A673 (cell line): ENCODE measurements around the gene RAB11FIP4. TPM values are rescaled to one million over a fixed set of nuclear protein-coding genes. Genes with fewer than 3 reads are reported as not detected.

Source experiments
- BruUV-seq: library from RNA; stranded (reverse); fragments of 400-500 nt; replicated peaks from 2 replicates; lab custom pipeline; 2021; lab: Mats Ljungman, UMichigan
- CTCF ChIA-PET: fragments of 300-600 bp; sonication (Branson Sonifier 250); formaldehyde crosslinking; loops from one replicate; lab custom pipeline; 2022; ENCODE audit warnings: antibody characterized with exemption; lab: Charles Lee
- POLR2A ChIA-PET: fragments of 300-600 bp; sonication (Branson Sonifier 250); formaldehyde crosslinking; loops from one replicate; lab custom pipeline; 2022; ENCODE audit warnings: antibody characterized with exemption; ENCODE audit not compliant: low non-redundant PET; lab: Charles Lee
- DNase-seq: peaks from one replicate; pipeline ENCODE4 v3.0.0-alpha.2; 2015; ENCODE audit warnings: low spot score
- H3K27ac ChIP-seq: fragments of 200-600 bp; sonication (generic); 2 replicates; pipeline ENCODE4 v1.5.1; 2016; ENCODE audit warnings: mixed run types, low read depth, mild to moderate bottlenecking, mixed read lengths, antibody characterized with exemption, low read length; ENCODE audit not compliant: poor library complexity, severe bottlenecking
- H3K27me3 ChIP-seq: fragments of 200-600 bp; sonication (generic); replicated peaks from 2 replicates; pipeline ENCODE4 v1.6.1; 2017; ENCODE audit warnings: mixed run types, low read depth, mild to moderate bottlenecking, mixed read lengths, antibody characterized with exemption, low read length; ENCODE audit not compliant: insufficient read depth, poor library complexity
- H3K36me3 ChIP-seq: fragments of 200-600 bp; sonication (generic); 2 replicates; pipeline ENCODE4 v1.6.1; 2016; ENCODE audit warnings: mixed run types, mild to moderate bottlenecking, mixed read lengths, antibody characterized with exemption, low read length; ENCODE audit not compliant: insufficient read depth, poor library complexity, severe bottlenecking
- H3K4me1 ChIP-seq: fragments of 200-600 bp; sonication (generic); 2 replicates; pipeline ENCODE4 v1.6.1; 2017; ENCODE audit warnings: mixed run types, mild to moderate bottlenecking, mixed read lengths, antibody characterized with exemption, low read length; ENCODE audit not compliant: insufficient read depth, poor library complexity, severe bottlenecking
- H3K4me3 ChIP-seq: fragments of 200-600 bp; sonication (generic); 2 replicates; pipeline ENCODE4 v1.5.1; 2016; ENCODE audit warnings: low read depth, mixed run types, mild to moderate bottlenecking, mixed read lengths, low read length; ENCODE audit not compliant: poor library complexity, severe bottlenecking
- H3K9me3 ChIP-seq: fragments of 200-600 bp; sonication (generic); 2 replicates; pipeline ENCODE4 v1.6.1; 2016; ENCODE audit warnings: mixed run types, low read depth, mild to moderate bottlenecking, mixed read lengths, antibody characterized with exemption, low read length; ENCODE audit not compliant: poor library complexity, severe bottlenecking
- EZH2 ChIP-seq: fragments of 200-600 bp; sonication (generic); IDR thresholded peaks from 2 replicates; pipeline ENCODE4 v1.6.1; 2017; ENCODE audit warnings: borderline replicate concordance, low read depth, mild to moderate bottlenecking, mixed read lengths, antibody characterized with exemption, low read length; ENCODE audit not compliant: poor library complexity, severe bottlenecking
- intact Hi-C: fragments of 100-400 bp; cut with micrococcal nuclease; formaldehyde crosslinking; loops from one replicate; pipeline ENCODE4 v1.10.0; 2022; ENCODE audit not compliant: unreplicated experiment
- total RNA-seq: library from RNA; stranded (reverse); gene quantifications from 2 replicates; pipeline ENCODE4 v1.2.3, GENCODE V29; 2021
- TF ChIP-seq, protein P1 (sequence below): fragments of 300-800, 200-600 bp; sonication (generic); conservative IDR thresholded peaks from 2 replicates; pipeline ENCODE4 v1.5.1; 2017; ENCODE audit warnings: low read depth, mild to moderate bottlenecking, antibody characterized with exemption, low read length, moderate library complexity, mixed read lengths

Gene RAB11FIP4
- total RNA-seq, 1 experiment from 2014 or later: 2.4 TPM

GRCh38 chr17:31522284-31522931 lies 130.9 kb downstream of the RAB11FIP4 start:
- Histone ChIP-seq H3K4me1 (no peaks in the 10 kb centered on the region), H3K27ac (no peak overlapping the region), H3K9me3 (no peaks in the 10 kb centered on the region), H3K4me3 (no peak overlapping the region), H3K36me3 (no peaks in the 10 kb centered on the region), H3K27me3 (no peaks in the 10 kb centered on the region)
- TF ChIP-seq, protein P1, sequence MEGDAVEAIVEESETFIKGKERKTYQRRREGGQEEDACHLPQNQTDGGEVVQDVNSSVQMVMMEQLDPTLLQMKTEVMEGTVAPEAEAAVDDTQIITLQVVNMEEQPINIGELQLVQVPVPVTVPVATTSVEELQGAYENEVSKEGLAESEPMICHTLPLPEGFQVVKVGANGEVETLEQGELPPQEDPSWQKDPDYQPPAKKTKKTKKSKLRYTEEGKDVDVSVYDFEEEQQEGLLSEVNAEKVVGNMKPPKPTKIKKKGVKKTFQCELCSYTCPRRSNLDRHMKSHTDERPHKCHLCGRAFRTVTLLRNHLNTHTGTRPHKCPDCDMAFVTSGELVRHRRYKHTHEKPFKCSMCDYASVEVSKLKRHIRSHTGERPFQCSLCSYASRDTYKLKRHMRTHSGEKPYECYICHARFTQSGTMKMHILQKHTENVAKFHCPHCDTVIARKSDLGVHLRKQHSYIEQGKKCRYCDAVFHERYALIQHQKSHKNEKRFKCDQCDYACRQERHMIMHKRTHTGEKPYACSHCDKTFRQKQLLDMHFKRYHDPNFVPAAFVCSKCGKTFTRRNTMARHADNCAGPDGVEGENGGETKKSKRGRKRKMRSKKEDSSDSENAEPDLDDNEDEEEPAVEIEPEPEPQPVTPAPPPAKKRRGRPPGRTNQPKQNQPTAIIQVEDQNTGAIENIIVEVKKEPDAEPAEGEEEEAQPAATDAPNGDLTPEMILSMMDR: no peak
- TF ChIP-seq EZH2: no peak
- ChIA-PET CTCF (no interaction called here), POLR2A (no interaction called here)
- BruUV-seq: no TSS peak
- intact Hi-C loops: no loop called here
- DNase-seq: no peak

DNA sequence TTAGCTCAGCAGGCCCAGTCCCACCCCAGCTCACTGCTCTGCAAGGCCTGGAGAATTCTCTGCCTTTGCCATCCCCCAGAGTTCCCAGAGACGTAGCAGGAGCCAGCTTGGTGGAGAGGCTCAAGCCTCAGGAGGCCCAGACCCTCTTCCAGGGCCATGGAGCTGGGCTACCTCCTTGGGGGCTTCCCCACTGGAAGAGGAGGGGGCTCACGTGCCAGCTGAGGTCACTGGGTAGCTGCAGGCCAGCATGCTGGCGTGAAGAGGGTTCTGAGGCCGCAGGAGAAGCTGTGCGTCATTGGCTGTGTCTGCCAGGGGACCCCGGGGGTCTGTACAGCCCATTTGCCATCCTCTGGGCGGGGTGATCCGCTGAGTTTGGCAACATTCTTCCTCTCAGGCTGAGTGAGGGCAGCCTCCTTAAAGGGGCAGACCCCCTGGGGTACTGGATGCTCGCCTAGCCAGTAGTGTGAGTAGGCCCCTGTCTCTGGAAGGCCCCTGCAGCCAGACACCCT lies 131.6 kb downstream of the RAB11FIP4 start:
- Histone ChIP-seq H3K4me1 (no peaks in the 10 kb centered on the region), H3K4me3 (no peak overlapping the region), H3K36me3 (no peaks in the 10 kb centered on the region), H3K27ac (no peak overlapping the region), H3K27me3 (no peaks in the 10 kb centered on the region), H3K9me3 (no peaks in the 10 kb centered on the region)
- CTCF ChIA-PET: no interaction called here
- no TSS peak for BruUV-seq
- TF ChIP-seq, protein P1: no peak
- TF ChIP-seq EZH2: no peak
- POLR2A ChIA-PET: no interaction called here
- no peak for DNase-seq
- intact Hi-C loops: no loop called here

DNA sequence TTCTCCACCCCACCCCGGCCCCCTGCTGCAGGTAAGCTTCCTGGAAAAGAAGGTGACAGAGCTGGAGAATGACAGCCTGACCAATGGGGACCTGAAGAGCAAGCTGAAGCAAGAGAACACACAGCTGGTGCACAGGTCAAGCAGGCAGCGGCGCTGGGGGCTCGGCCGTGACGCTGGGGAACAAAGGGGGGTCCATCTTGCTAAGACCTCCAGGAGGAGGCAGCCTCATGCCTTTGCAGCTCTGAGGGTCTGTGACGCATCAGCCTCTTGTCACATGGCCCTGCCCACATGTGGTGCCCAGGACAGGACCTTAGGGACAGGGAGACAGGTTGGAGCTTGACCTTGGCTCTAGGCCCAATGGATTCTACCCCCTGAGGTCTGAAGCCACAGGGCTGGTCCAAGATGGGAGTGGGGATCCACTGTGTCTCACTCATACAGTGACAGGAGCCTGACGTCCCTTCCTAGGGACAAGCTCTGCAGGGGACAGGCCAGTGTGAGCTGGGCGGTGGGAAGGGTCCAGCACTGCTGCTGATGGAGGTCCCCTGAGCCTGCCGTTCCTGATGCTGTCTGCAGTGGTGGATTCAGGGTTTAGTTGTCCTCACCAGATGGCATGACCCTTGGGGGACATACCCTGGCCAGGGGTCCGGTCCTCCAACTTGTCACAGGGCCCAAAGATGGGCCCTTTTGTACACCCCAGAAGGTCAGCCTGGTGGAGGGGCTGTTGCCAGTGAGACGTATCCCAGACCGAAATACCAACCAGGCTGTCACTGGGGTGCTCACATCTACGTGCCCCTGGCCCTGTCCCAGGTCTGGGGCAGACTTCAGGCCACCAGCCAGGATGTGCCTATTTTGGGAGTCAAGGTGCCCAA lies 132.6 kb downstream of the RAB11FIP4 start:
- POLR2A ChIA-PET: no interaction called here
- Histone ChIP-seq H3K27ac (no peak overlapping the region), H3K27me3 (no peaks in the 10 kb centered on the region), H3K9me3 (no peaks in the 10 kb centered on the region), H3K4me1 (no peaks in the 10 kb centered on the region), H3K36me3 (no peaks in the 10 kb centered on the region), H3K4me3 (no peak overlapping the region)
- BruUV-seq: no TSS peak
- intact Hi-C loops: loop anchor here (2.0 kb wide), 2 partner anchors 87 to 135 kb away; no protein-coding TSS in a partner anchor
- CTCF ChIA-PET: interaction anchor here (0.6 kb wide), 1 partner anchor 1454 kb away, joined by 5 read pairs; no protein-coding TSS in a partner anchor
- TF ChIP-seq EZH2: no peak
- TF ChIP-seq, protein P1: no peak
- DNase-seq: no peak
